Measurements from ENCODE around the gene LRP8. TPM values are rescaled to one million over a fixed set of nuclear protein-coding genes. Genes with fewer than 3 reads are reported as not detected.
A peak's percentile ranks its signal among the peaks of the same experiment; 100 is the strongest.

The LRP8 gene
- total and polyA plus RNA-seq, 9 of the 15 experiments (the other 6 are each of a cell fraction or from before 2014, with no cell fraction given), result 7.1 to 56.1 (median 31.3) TPM

- TF ChIP-seq CREB3 (tag; conservative IDR thresholded peaks at IDR 0.05; ENCODE audit: low read depth), result no peak
- TF ChIP-seq CREBBP (IDR thresholded peaks at IDR 0.05; ENCODE audit: low read depth, low read length), result no peak
- no peak for TF ChIP-seq MEF2A (IDR thresholded peaks at IDR 0.05; ENCODE audit: control insufficient read depth, low read depth, low read length)
- no peak for TF ChIP-seq POLR2H (tag; IDR thresholded peaks at IDR 0.05; ENCODE audit: low read depth)
- no peak for TF ChIP-seq E2F6 (IDR thresholded peaks at IDR 0.05; ENCODE audit: borderline replicate concordance in 1 of 2, extremely low read depth in 1 of 2, insufficient read depth in 1 of 2, insufficient read length in 1 of 2, low read depth in 1 of 2, low read length in 1 of 2, poor library complexity in 1 of 2, severe bottlenecking in 1 of 2)
- no peak for TF ChIP-seq ZZZ3 (IDR thresholded peaks at IDR 0.05)
- peak; percentile 22; the same call in 1 of the 2 replicates for TF ChIP-seq POLR2AphosphoS5 (IDR thresholded peaks at IDR 0.05; ENCODE audit: control insufficient read depth, insufficient read depth, low read depth, low read length)
- TF ChIP-seq MBD2 (IDR thresholded peaks at IDR 0.05; ENCODE audit: borderline replicate concordance, low read depth), result no peak
- no peak for TF ChIP-seq TARDBP (IDR thresholded peaks at IDR 0.05)
- TF ChIP-seq GATA2 (CRISPR knock-in tag; IDR thresholded peaks at IDR 0.05), result no peak
- no peak for TF ChIP-seq HDGF (IDR thresholded peaks at IDR 0.05)
Measured at GRCh38 chr1:53321776-53322602, 5.9 kb downstream of the LRP8 start (continued).

Measured in K562 (cell line).